ENCODE data around the gene BLOC1S1.
A peak's percentile ranks its signal among the peaks of the same experiment; 100 is the strongest.

BLOC1S1 gene

DNA sequence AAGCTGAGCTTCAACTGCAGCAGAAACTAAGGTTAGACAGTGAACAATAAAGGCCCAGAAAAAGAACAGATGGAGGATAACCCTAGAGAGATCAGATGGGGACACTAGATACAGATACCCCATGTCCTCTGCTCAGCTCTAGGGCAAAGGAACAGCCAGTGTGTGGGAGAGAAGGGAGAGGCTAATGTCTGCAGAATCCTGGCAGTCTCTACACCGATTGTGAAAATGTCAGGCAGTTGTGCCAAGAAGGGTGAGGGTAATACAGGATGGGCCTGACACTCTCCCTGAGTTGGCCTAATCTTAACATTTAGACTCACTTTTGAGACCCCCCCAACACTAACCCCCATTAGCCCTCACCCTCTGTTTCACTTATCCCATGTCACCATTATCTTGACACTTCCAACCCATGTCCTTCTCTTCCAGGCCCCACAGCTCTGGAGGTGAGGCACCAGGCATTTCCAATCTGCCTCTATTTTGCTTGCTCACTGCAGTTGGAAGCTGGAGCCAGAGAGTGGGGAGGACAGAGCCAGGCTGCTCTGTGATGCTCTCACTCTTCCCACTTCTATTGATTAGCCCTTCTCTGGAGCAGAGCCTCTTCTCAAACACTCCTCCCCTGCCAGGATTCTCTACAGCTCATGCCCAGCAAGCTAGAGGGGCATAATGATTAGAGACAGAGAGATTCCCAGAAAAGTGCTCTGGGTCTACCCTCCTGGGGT is 3.0 kb upstream of the BLOC1S1 start:
- H3K4me1 ChIP-seq (ENCODE audit: control insufficient read depth, insufficient read depth, low read depth, low read length), result peaks cover 20% of the 10 kb centered on the region
- no peak overlapping the region for H4K91ac ChIP-seq (ENCODE audit: low read length)
- no peak overlapping the region for H3K4me2 ChIP-seq (ENCODE audit: low read length, poor library complexity, severe bottlenecking)
- H3K23ac ChIP-seq (ENCODE audit: low read length in 2 of 2), result no peak overlapping the region
- no peak for DNase-seq
- H3K79me1 ChIP-seq (replicated peaks; ENCODE audit: low read length, poor library complexity, severe bottlenecking), result no peaks in the 10 kb centered on the region
- H3K14ac ChIP-seq (ENCODE audit: low read length in 2 of 2), result no peak overlapping the region
- H3K36me3 ChIP-seq (ENCODE audit: control insufficient read depth in 1 of 2, insufficient read depth in 2 of 2, low read depth in 1 of 2, low read length in 2 of 2), result no peaks in the 10 kb centered on the region
- no peak overlapping the region for H3K27ac ChIP-seq (ENCODE audit: low read length, poor library complexity, severe bottlenecking)
- H2BK12ac ChIP-seq (ENCODE audit: low read length in 2 of 2), result no peak overlapping the region
- H3K4me3 ChIP-seq (ENCODE audit: insufficient read depth in 1 of 2, low read depth in 1 of 2, low read length in 2 of 2), result peak overlapping the region in 1 of 2 experiments; percentile 66
- H3K18ac ChIP-seq (ENCODE audit: low read depth in 1 of 2, low read length in 2 of 2), result no peak overlapping the region
- H3K9ac ChIP-seq (ENCODE audit: low read length), result peak overlapping the region; percentile 78
- H3K4ac ChIP-seq (ENCODE audit: low read depth in 1 of 2, low read length in 2 of 2), result no peak overlapping the region
- H2AFZ ChIP-seq (ENCODE audit: low read depth, low read length), result no peak overlapping the region
- no peak overlapping the region for H4K8ac ChIP-seq (ENCODE audit: low read length)
- H2BK15ac ChIP-seq (ENCODE audit: low read depth, poor library complexity, severe bottlenecking), result no peak overlapping the region
- H2BK120ac ChIP-seq (ENCODE audit: low read depth, low read length), result no peak overlapping the region
- peaks cover 0 to 39% of the 10 kb centered on the region in 2 experiments for H3K27me3 ChIP-seq (ENCODE audit: control insufficient read depth in 1 of 2, insufficient read depth in 1 of 2, low read length in 2 of 2)
- H3K9me3 ChIP-seq (ENCODE audit: control insufficient read depth, low read length), result no peaks in the 10 kb centered on the region
- no peak overlapping the region for H2AK5ac ChIP-seq (ENCODE audit: low read length, severe bottlenecking)
- H2BK5ac ChIP-seq (ENCODE audit: low read depth, low read length, poor library complexity, severe bottlenecking), result no peak overlapping the region
- WGBS, result 83% methylated on average over 1 of the region's 1 CpG

DNA sequence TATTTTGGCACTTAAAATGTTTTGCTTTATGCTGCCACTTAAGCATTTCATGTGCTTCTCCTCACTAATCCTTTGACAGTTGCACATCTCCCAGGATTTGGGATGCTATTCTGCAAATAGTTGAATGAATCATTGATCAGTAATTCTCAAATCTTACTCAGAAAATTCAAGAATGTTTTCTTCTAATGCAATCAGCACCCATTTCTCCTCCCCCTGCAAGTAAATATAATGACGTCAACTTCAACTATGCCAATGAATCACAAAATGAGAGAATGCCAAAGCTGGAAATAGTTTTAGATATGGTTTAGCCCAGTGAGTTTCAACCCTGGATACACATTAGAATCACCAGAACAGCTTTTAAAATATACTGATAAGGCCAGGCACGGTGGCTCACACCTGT is 2.1 kb upstream of the BLOC1S1 start:
- WGBS, result 88% methylated on average over 1 of the region's 2 CpGs
- Histone ChIP-seq H2AK5ac (ENCODE audit: low read length, severe bottlenecking) (no peak overlapping the region), H2AFZ (ENCODE audit: low read depth, low read length) (no peak overlapping the region), H3K9ac (ENCODE audit: low read length) (peak overlapping the region; percentile 78), H3K27ac (ENCODE audit: low read length, poor library complexity, severe bottlenecking) (no peak overlapping the region), H4K8ac (ENCODE audit: low read length) (no peak overlapping the region), H3K23ac (ENCODE audit: low read length in 2 of 2) (no peak overlapping the region), H3K4me3 (ENCODE audit: insufficient read depth in 1 of 2, low read depth in 1 of 2, low read length in 2 of 2) (no peak overlapping the region), H2BK5ac (ENCODE audit: low read depth, low read length, poor library complexity, severe bottlenecking) (no peak overlapping the region), H4K91ac (ENCODE audit: low read length) (no peak overlapping the region), H2BK15ac (ENCODE audit: low read depth, poor library complexity, severe bottlenecking) (no peak overlapping the region), H3K36me3 (ENCODE audit: control insufficient read depth in 1 of 2, insufficient read depth in 2 of 2, low read depth in 1 of 2, low read length in 2 of 2) (no peaks in the 10 kb centered on the region), H2BK12ac (ENCODE audit: low read length in 2 of 2) (no peak overlapping the region), H3K14ac (ENCODE audit: low read length in 2 of 2) (no peak overlapping the region), H3K4me2 (ENCODE audit: low read length, poor library complexity, severe bottlenecking) (no peak overlapping the region), H3K18ac (ENCODE audit: low read depth in 1 of 2, low read length in 2 of 2) (no peak overlapping the region), H3K4ac (ENCODE audit: low read depth in 1 of 2, low read length in 2 of 2) (no peak overlapping the region), H3K9me3 (ENCODE audit: control insufficient read depth, low read length) (no peaks in the 10 kb centered on the region), H3K27me3 (ENCODE audit: control insufficient read depth in 1 of 2, insufficient read depth in 1 of 2, low read length in 2 of 2) (peaks cover 0 to 30% of the 10 kb centered on the region in 2 experiments), H3K4me1 (ENCODE audit: control insufficient read depth, insufficient read depth, low read depth, low read length) (peaks cover 21% of the 10 kb centered on the region), H2BK120ac (ENCODE audit: low read depth, low read length) (no peak overlapping the region), H3K79me1 (replicated peaks; ENCODE audit: low read length, poor library complexity, severe bottlenecking) (peaks cover 5% of the 10 kb centered on the region)
- DNase-seq, result no peak

DNA sequence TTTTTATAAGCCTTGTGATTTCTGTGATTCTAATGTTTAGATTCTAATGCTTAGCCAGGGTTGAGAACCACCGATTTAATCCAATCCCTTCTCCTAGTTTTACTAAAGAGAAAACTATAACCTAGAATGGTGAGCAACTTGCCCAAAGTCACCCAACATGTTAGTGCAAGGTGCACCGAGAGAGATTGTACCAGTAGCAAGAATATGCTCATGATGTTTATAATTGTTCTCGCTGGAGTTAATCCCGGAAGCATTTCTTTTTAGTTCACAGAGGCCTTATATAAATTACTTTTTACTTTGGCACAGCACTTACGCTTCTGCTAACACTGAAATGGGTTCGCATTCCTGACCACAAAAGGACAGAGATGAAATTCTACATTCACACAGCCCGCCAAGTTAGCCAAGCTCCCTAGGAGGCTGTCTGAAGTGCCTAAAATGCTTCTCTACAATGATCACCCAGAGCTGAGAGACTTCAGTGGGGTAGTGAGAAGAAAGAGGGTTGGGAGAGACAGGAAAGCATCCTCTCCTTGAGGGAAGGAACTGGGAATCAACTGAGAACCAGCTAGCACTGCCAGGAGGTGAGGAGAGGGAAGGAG is 579 bp upstream of the BLOC1S1 start:
- H2BK12ac ChIP-seq (ENCODE audit: low read length in 2 of 2), result peak overlapping the region in 1 of 2 experiments; percentile 73
- H2AFZ ChIP-seq (ENCODE audit: low read depth, low read length), result peak overlapping the region; percentile 3
- H3K4me3 ChIP-seq (ENCODE audit: insufficient read depth in 1 of 2, low read depth in 1 of 2, low read length in 2 of 2), result peak overlapping the region in 1 of 2 experiments; percentile 78
- peaks cover 0 to 18% of the 10 kb centered on the region in 2 experiments for H3K27me3 ChIP-seq (ENCODE audit: control insufficient read depth in 1 of 2, insufficient read depth in 1 of 2, low read length in 2 of 2)
- peak overlapping the region; percentile 6 for H2BK120ac ChIP-seq (ENCODE audit: low read depth, low read length)
- no peak overlapping the region for H2BK15ac ChIP-seq (ENCODE audit: low read depth, poor library complexity, severe bottlenecking)
- H2AK5ac ChIP-seq (ENCODE audit: low read length, severe bottlenecking), result peak overlapping the region; percentile 74
- 95% methylated on average over 6 of the region's 7 CpGs for WGBS
- peaks cover 32% of the 10 kb centered on the region for H3K4me1 ChIP-seq (ENCODE audit: control insufficient read depth, insufficient read depth, low read depth, low read length)
- peak overlapping the region in 1 of 2 experiments; percentile 2 for H3K4ac ChIP-seq (ENCODE audit: low read depth in 1 of 2, low read length in 2 of 2)
- peak overlapping the region; percentile 92 for H3K9ac ChIP-seq (ENCODE audit: low read length)
- H3K36me3 ChIP-seq (ENCODE audit: control insufficient read depth in 1 of 2, insufficient read depth in 2 of 2, low read depth in 1 of 2, low read length in 2 of 2), result peaks cover 0 to 3% of the 10 kb centered on the region in 2 experiments
- peaks cover 8% of the 10 kb centered on the region for H3K79me1 ChIP-seq (replicated peaks; ENCODE audit: low read length, poor library complexity, severe bottlenecking)
- H3K23ac ChIP-seq (ENCODE audit: low read length in 2 of 2), result no peak overlapping the region
- H4K91ac ChIP-seq (ENCODE audit: low read length), result peak overlapping the region; percentile 25
- no peak overlapping the region for H2BK5ac ChIP-seq (ENCODE audit: low read depth, low read length, poor library complexity, severe bottlenecking)
- peak overlapping the region; percentile 98 for H4K8ac ChIP-seq (ENCODE audit: low read length)
- peak overlapping the region; percentile 6 to 81 for H3K18ac ChIP-seq (ENCODE audit: low read depth in 1 of 2, low read length in 2 of 2)
- no peak overlapping the region for H3K14ac ChIP-seq (ENCODE audit: low read length in 2 of 2)
- no peaks in the 10 kb centered on the region for H3K9me3 ChIP-seq (ENCODE audit: control insufficient read depth, low read length)
- no peak for DNase-seq
- H3K27ac ChIP-seq (ENCODE audit: low read length, poor library complexity, severe bottlenecking), result peak overlapping the region; percentile 98
- H3K4me2 ChIP-seq (ENCODE audit: low read length, poor library complexity, severe bottlenecking), result peak overlapping the region; percentile 85

DNA sequence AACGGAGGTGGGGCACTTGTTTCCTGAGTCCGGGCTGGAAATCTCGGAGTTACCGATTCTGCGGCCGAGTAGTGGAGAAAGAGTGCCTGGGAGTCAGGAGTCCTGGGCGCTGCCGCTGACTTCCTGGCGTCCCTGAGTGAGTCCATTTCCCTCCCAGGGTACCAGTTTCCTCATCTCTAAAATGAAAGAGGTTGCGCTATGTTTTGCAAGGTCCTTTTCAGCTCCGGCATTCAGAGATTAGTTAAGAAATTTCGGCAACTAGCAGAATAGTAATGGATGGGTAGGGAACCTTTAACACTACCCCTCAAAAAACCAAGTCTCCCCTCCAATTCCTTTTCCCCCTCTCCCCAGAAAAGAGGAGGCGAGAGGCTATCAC is 724 bp downstream of the BLOC1S1 start:
- H3K79me1 ChIP-seq (replicated peaks; ENCODE audit: low read length, poor library complexity, severe bottlenecking), result peaks cover 8% of the 10 kb centered on the region
- H3K4me3 ChIP-seq (ENCODE audit: insufficient read depth in 1 of 2, low read depth in 1 of 2, low read length in 2 of 2), result peak overlapping the region; percentile 67 to 78
- peak overlapping the region; percentile 83 for H2AFZ ChIP-seq (ENCODE audit: low read depth, low read length)
- no peak overlapping the region for H4K91ac ChIP-seq (ENCODE audit: low read length)
- H2BK5ac ChIP-seq (ENCODE audit: low read depth, low read length, poor library complexity, severe bottlenecking), result no peak overlapping the region
- H2BK15ac ChIP-seq (ENCODE audit: low read depth, poor library complexity, severe bottlenecking), result no peak overlapping the region
- no peak overlapping the region for H2BK12ac ChIP-seq (ENCODE audit: low read length in 2 of 2)
- H3K4me1 ChIP-seq (ENCODE audit: control insufficient read depth, insufficient read depth, low read depth, low read length), result peaks cover 43% of the 10 kb centered on the region
- H2AK5ac ChIP-seq (ENCODE audit: low read length, severe bottlenecking), result no peak overlapping the region
- peaks cover 0 to 7% of the 10 kb centered on the region in 2 experiments for H3K36me3 ChIP-seq (ENCODE audit: control insufficient read depth in 1 of 2, insufficient read depth in 2 of 2, low read depth in 1 of 2, low read length in 2 of 2)
- no peak overlapping the region for H2BK120ac ChIP-seq (ENCODE audit: low read depth, low read length)
- peak overlapping the region; percentile 92 for H3K9ac ChIP-seq (ENCODE audit: low read length)
- DNase-seq, result no peak
- H3K27ac ChIP-seq (ENCODE audit: low read length, poor library complexity, severe bottlenecking), result peak overlapping the region; percentile 59
- H3K4ac ChIP-seq (ENCODE audit: low read depth in 1 of 2, low read length in 2 of 2), result peak overlapping the region in 1 of 2 experiments; percentile 30
- peak overlapping the region; percentile 85 for H3K4me2 ChIP-seq (ENCODE audit: low read length, poor library complexity, severe bottlenecking)
- peaks cover 0 to 17% of the 10 kb centered on the region in 2 experiments for H3K27me3 ChIP-seq (ENCODE audit: control insufficient read depth in 1 of 2, insufficient read depth in 1 of 2, low read length in 2 of 2)
- no peaks in the 10 kb centered on the region for H3K9me3 ChIP-seq (ENCODE audit: control insufficient read depth, low read length)
- H3K23ac ChIP-seq (ENCODE audit: low read length in 2 of 2), result no peak overlapping the region
- peak overlapping the region in 1 of 2 experiments; percentile 45 for H3K18ac ChIP-seq (ENCODE audit: low read depth in 1 of 2, low read length in 2 of 2)
- H3K14ac ChIP-seq (ENCODE audit: low read length in 2 of 2), result no peak overlapping the region
- no peak overlapping the region for H4K8ac ChIP-seq (ENCODE audit: low read length)
- WGBS, result 9% methylated on average over 9 of the region's 13 CpGs

All from mesenchymal stem cell (in vitro differentiated cells and primary cell).